T-cell (primary cell): ENCODE results near the gene STING1. TPM values are rescaled to one million over a fixed set of nuclear protein-coding genes. Genes with fewer than 3 reads are reported as not detected.
A peak's percentile ranks its signal among the peaks of the same experiment; 100 is the strongest.

Experiments
- ATAC-seq, 4 experiments: fragments of 200-7000 bp in 3 of 4; fragments of 150-1000 bp in 1 of 4; cut with Tn5 transposase; replicated peaks in 1 of 4; 1 replicate in 3 of 4; 2 replicates in 1 of 4; pipeline ENCODE4 v1.10.0; 2021; ENCODE audit warnings: moderate library complexity in 3 of 4, mild to moderate bottlenecking in 2 of 4, moderate number of reproducible peaks in 1 of 4
- CTCF ChIA-PET, 2 donors: fragments of 300-600 bp; sonication (Branson Sonifier 250); formaldehyde crosslinking; loops; one replicate each; lab custom pipeline; 2022; ENCODE audit warnings: antibody characterized with exemption in 2 of 2; lab: Charles Lee
- POLR2A ChIA-PET, 2 donors: fragments of 300-600 bp; sonication (Branson Sonifier 250); formaldehyde crosslinking; loops; one replicate each; lab custom pipeline; 2022; ENCODE audit warnings: antibody characterized with exemption in 2 of 2; lab: Charles Lee
- DNase-seq, 35 experiments: peaks; one replicate each; pipeline versions ENCODE4 v3.0.0 to v3.0.0-alpha.2; 2013 to 2023
- H3K27ac ChIP-seq: one replicate; pipeline ENCODE4 v1.5.1; 2013; ENCODE audit warnings: low read length
- H3K27me3 ChIP-seq, 2 experiments: replicated peaks in 1 of 2; 1 replicate in 1 of 2; 2 replicates in 1 of 2; pipeline versions ENCODE4 v1.6.1 to v1.7.0; 2013; ENCODE audit warnings: low read length in 1 of 2, mixed read lengths in 1 of 2; ENCODE audit not compliant: control insufficient read depth in 2 of 2, insufficient read depth in 2 of 2; ENCODE audit errors: extremely low read depth in 1 of 2
- H3K36me3 ChIP-seq, 2 donors: 1 replicate in 1 of 2; 2 replicates in 1 of 2; pipeline versions ENCODE4 v1.6.1 to v1.7.0; 2013; ENCODE audit warnings: low read length in 1 of 2; ENCODE audit not compliant: control insufficient read depth in 2 of 2, insufficient read depth in 1 of 2; ENCODE audit errors: extremely low read depth in 1 of 2
- H3K4me1 ChIP-seq, 2 experiments: 1 replicate in 1 of 2; 2 replicates in 1 of 2; pipeline versions ENCODE4 v1.6.1 to v1.7.0; 2013; ENCODE audit warnings: low read length in 2 of 2, mixed read lengths in 1 of 2; ENCODE audit not compliant: insufficient read depth in 2 of 2, control insufficient read depth in 1 of 2; ENCODE audit errors: extremely low read depth in 1 of 2
- H3K4me3 ChIP-seq, 2 donors: 1 replicate in 1 of 2; 2 replicates in 1 of 2; pipeline versions ENCODE4 v1.5.1 to v1.7.0; 2013; ENCODE audit warnings: mild to moderate bottlenecking in 2 of 2, low read length in 1 of 2, moderate library complexity in 1 of 2; ENCODE audit not compliant: control insufficient read depth in 1 of 2; ENCODE audit errors: extremely low read depth in 1 of 2
- H3K9me3 ChIP-seq: 2 replicates; pipeline ENCODE4 v1.7.0; 2013
- H3K27ac Mint-ChIP-seq, 2 donors: one replicate each; pipeline ENCODE4 v1.8.0; 2020 to 2021; ENCODE audit warnings: mild to moderate bottlenecking in 2 of 2, mixed read lengths in 2 of 2
- H3K27me3 Mint-ChIP-seq, 2 donors: one replicate each; pipeline ENCODE4 v1.8.0; 2021 to 2022; ENCODE audit warnings: mixed read lengths in 2 of 2
- H3K36me3 Mint-ChIP-seq: one replicate; pipeline ENCODE4 v1.8.0; 2021; ENCODE audit warnings: mixed read lengths
- H3K4me1 Mint-ChIP-seq, 3 donors: one replicate each; pipeline ENCODE4 v1.8.0; 2020 to 2022; ENCODE audit warnings: mixed read lengths in 3 of 3, mild to moderate bottlenecking in 1 of 3
- H3K4me3 Mint-ChIP-seq, 3 donors: one replicate each; pipeline ENCODE4 v1.8.0; 2020 to 2022; ENCODE audit warnings: mild to moderate bottlenecking in 3 of 3, mixed read lengths in 3 of 3, moderate library complexity in 3 of 3
- H3K9me3 Mint-ChIP-seq, 3 donors: one replicate each; pipeline ENCODE4 v1.8.0; 2020 to 2022; ENCODE audit warnings: mixed read lengths in 3 of 3
- WGBS: methylation state at CpG from one replicate; pipeline ENCODE4 v1.1.5; 2013; ENCODE audit warnings: missing lambda C conversion rate; ENCODE audit not compliant: insufficient coverage; 5-methylcytosine and 5-hydroxymethylcytosine counted together
- total RNA-seq, 35 experiments: library from RNA in 6 of 35; stranded (reverse) in 6 of 35; fragments of 120-200 nt in 1 of 35; gene quantifications; one replicate each; pipeline versions ENCODE4 v1.2.1 to v1.2.4 and lab custom pipeline; 2013 to 2026

Gene STING1
- total RNA-seq, 5 donors from 2014 or later (not counting 1 experiment from before 2014, with no cell fraction given) = 102 to 181 (median 138) TPM

DNA sequence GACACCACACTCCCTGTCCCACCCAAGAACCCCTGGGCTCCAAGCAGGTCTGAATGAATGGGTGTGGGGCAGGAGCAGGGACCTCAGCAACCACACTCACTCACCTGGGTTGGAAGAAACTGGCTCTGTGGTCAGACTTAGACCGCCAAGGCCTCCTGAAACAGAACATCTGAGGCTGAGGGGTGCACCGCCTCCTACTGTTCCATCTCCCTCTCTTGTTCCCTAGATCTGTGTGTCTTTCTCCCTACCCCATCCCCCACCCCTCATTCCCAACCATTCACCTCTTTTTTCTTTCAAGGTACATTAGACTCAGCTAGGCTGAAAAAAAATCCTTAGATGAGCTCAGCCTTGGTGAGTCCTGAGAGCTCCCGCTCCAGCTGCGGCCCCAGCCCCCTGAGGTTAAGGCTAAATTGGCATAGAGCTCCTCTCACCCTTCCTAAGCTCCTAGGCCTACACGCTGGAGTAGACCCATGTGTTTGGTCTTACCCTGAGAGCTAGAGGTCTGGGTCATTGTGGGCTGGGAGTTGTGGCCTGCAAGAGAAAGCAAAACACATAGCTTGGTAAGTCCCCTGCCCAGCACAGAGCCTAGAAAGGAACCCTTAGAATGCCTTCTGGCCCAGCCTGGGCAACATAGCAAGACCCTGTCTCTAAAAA lies 24.8 kb downstream of the STING1 start:
- CTCF ChIA-PET = interaction anchor here (0.5 to 1.1 kb wide), 9 partner anchors 10 to 373 kb away, joined by 3 to 5 read pairs (median 3); partner anchors contain the start of gene DNAJC18 (in 1 of the 2)
- no peaks in the 10 kb centered on the region for H3K36me3 ChIP-seq
- peak overlapping the region; percentile 93 to 96 for H3K27ac Mint-ChIP-seq
- H3K4me3 Mint-ChIP-seq = peak overlapping the region in 1 of 3 donors; percentile 19
- H3K27me3 ChIP-seq = no peaks in the 10 kb centered on the region
- peaks cover 37 to 72% of the 10 kb centered on the region in 2 experiments for H3K4me1 ChIP-seq
- POLR2A ChIA-PET = interaction anchor here (0.6 to 0.9 kb wide), 4 partner anchors 14 to 292 kb away, joined by 3 to 9 read pairs (median 6); no protein-coding TSS in a partner anchor
- no peaks in the 10 kb centered on the region for H3K9me3 Mint-ChIP-seq
- H3K36me3 Mint-ChIP-seq = no peaks in the 10 kb centered on the region
- WGBS = 74% methylated on average over 4 of the region's 5 CpGs
- no peaks in the 10 kb centered on the region for H3K27me3 Mint-ChIP-seq
- no peak overlapping the region for H3K4me3 ChIP-seq
- H3K9me3 ChIP-seq = no peaks in the 10 kb centered on the region
- no peak for DNase-seq
- peaks cover 64 to 72% (median 66%) of the 10 kb centered on the region in 3 donors for H3K4me1 Mint-ChIP-seq
- H3K27ac ChIP-seq = peak overlapping the region; percentile 75
- no peak for ATAC-seq

DNA sequence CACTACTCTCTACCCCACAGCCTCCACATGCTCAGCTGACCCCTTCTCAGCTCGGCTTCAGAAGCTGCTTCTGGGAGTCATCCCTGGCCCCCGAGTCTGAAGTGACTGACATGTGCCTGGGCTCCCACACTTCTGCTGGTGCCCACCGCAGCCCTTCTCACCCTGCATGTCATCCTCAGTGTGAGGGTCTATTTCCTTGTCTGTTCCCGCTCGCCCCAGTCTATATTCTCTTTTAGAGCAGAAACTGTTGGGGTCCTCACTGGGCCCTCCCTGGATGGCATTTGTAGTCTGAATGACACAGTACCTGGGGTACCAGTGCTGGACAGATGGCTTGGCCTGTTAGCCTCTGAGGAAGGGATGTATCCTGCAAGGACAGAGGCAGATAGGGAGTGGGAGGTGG lies 25.3 kb downstream of the STING1 start:
- Histone ChIP-seq H3K36me3 (no peaks in the 10 kb centered on the region), H3K9me3 (no peaks in the 10 kb centered on the region), H3K27ac (peak overlapping the region; percentile 75), H3K4me3 (no peak overlapping the region), H3K4me1 (peaks cover 39 to 75% of the 10 kb centered on the region in 2 experiments), H3K27me3 (no peaks in the 10 kb centered on the region)
- Mint-ChIP-seq H3K4me3 (peak overlapping the region in 1 of 3 donors; percentile 19), H3K9me3 (no peaks in the 10 kb centered on the region), H3K27me3 (no peaks in the 10 kb centered on the region), H3K36me3 (no peaks in the 10 kb centered on the region), H3K4me1 (peaks cover 64 to 72% (median 66%) of the 10 kb centered on the region in 3 donors), H3K27ac (peak overlapping the region; percentile 93 to 96)
- no peak for ATAC-seq
- no peak for DNase-seq
- WGBS = 92% methylated on average over 5 of the region's 5 CpGs
- ChIA-PET CTCF (interaction anchor here (0.6 to 1.1 kb wide), 2 partner anchors 9 to 18 kb away, joined by 3 read pairs; partner anchors contain the start of gene DNAJC18 (in 1 of the 2)), POLR2A (interaction anchor here in 1 of 2 donors (0.7 kb wide), 1 partner anchor 14 kb away, joined by 3 read pairs; no protein-coding TSS in a partner anchor)

DNA sequence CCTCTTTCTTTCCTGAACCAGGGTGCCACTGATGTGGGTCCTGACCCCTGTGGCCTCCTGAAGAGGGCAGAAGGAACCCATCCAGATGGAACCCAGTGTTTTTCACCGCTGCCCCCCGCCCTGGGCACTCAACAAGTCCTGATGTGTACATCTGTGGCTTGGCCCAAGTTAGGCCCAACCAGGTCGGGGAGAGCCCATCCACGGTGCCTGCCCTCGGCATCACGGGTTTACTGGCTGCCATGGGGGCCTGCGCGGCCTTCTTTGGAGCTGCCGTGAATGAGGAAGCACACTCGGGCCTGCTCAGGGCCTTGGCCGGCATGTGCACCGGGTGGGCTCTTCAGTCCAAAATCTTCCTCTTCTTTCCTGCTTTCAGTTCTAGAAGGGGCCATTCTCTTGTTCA lies 25.8 kb downstream of the STING1 start:
- no peaks in the 10 kb centered on the region for H3K27me3 ChIP-seq
- ATAC-seq = no peak
- H3K36me3 Mint-ChIP-seq = no peaks in the 10 kb centered on the region
- DNase-seq = no peak
- peaks cover 43 to 79% of the 10 kb centered on the region in 2 experiments for H3K4me1 ChIP-seq
- no peak overlapping the region for H3K4me3 Mint-ChIP-seq
- H3K27ac ChIP-seq = no peak overlapping the region
- H3K9me3 Mint-ChIP-seq = no peaks in the 10 kb centered on the region
- H3K4me1 Mint-ChIP-seq = peaks cover 64 to 70% (median 66%) of the 10 kb centered on the region in 3 donors
- no peaks in the 10 kb centered on the region for H3K27me3 Mint-ChIP-seq
- WGBS = 98% methylated on average over 12 of the region's 12 CpGs
- peak overlapping the region; percentile 93 to 96 for H3K27ac Mint-ChIP-seq
- H3K36me3 ChIP-seq = no peaks in the 10 kb centered on the region
- H3K4me3 ChIP-seq = no peak overlapping the region
- CTCF ChIA-PET = interaction anchor here in 1 of 2 donors (0.6 kb wide), 1 partner anchor 9 kb away, joined by 3 read pairs; no protein-coding TSS in a partner anchor
- POLR2A ChIA-PET = no interaction called here
- no peaks in the 10 kb centered on the region for H3K9me3 ChIP-seq

DNA sequence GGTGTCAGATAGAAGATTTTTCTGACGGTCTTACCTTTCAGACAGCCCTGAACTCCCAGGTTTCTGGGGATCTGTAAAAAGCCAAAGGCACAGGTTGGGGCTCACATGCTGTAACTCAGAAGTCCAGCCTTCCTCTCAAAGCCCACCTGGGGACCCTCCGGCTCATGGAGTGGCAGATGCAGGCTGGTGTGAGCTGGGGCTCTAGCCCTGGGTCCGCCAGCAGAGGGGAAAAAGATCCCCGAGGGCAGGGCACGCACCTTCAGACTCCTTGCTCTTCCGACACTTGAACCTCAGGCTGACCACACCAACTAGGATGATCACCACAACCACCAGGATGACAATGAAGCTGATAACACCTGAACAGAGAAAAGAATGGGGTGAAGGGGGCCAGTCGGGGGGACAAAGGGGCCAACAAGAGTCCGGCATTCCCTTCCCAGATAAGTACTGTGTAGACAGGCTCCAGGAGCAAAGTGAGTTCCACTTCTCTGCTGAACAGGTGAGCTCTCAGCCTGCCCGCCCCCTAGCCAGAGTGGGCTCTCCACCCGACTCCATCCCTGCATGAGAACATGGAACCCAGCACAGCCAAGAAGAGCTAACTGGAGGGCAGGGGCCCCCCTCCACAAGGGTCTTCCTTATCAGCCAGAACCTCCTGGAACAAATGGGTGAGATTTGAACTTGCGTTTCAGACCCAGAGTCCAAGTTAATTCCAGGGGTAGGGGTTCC lies 27.8 kb downstream of the STING1 start:
- CTCF ChIA-PET = interaction anchor here (0.5 to 1.4 kb wide), 3 partner anchors 40 to 128 kb away, joined by 3 to 4 read pairs (median 3); no protein-coding TSS in a partner anchor
- Mint-ChIP-seq H3K4me1 (peaks cover 49 to 60% (median 53%) of the 10 kb centered on the region in 3 donors), H3K36me3 (no peaks in the 10 kb centered on the region), H3K4me3 (no peak overlapping the region), H3K27ac (peak overlapping the region; percentile 69 to 76), H3K9me3 (no peaks in the 10 kb centered on the region), H3K27me3 (no peaks in the 10 kb centered on the region)
- peak overlapping the region; percentile 61 for H3K27ac ChIP-seq
- no peaks in the 10 kb centered on the region for H3K27me3 ChIP-seq
- no peak for DNase-seq
- no peak overlapping the region for H3K4me3 ChIP-seq
- no peaks in the 10 kb centered on the region for H3K9me3 ChIP-seq
- 97% methylated on average over 4 of the region's 11 CpGs for WGBS
- no peaks in the 10 kb centered on the region for H3K36me3 ChIP-seq
- no peak for ATAC-seq
- POLR2A ChIA-PET = interaction anchor here in 1 of 2 donors (0.6 kb wide), 1 partner anchor 25 kb away, joined by 6 read pairs; no protein-coding TSS in a partner anchor
- peaks cover 40 to 72% of the 10 kb centered on the region in 2 experiments for H3K4me1 ChIP-seq

DNA sequence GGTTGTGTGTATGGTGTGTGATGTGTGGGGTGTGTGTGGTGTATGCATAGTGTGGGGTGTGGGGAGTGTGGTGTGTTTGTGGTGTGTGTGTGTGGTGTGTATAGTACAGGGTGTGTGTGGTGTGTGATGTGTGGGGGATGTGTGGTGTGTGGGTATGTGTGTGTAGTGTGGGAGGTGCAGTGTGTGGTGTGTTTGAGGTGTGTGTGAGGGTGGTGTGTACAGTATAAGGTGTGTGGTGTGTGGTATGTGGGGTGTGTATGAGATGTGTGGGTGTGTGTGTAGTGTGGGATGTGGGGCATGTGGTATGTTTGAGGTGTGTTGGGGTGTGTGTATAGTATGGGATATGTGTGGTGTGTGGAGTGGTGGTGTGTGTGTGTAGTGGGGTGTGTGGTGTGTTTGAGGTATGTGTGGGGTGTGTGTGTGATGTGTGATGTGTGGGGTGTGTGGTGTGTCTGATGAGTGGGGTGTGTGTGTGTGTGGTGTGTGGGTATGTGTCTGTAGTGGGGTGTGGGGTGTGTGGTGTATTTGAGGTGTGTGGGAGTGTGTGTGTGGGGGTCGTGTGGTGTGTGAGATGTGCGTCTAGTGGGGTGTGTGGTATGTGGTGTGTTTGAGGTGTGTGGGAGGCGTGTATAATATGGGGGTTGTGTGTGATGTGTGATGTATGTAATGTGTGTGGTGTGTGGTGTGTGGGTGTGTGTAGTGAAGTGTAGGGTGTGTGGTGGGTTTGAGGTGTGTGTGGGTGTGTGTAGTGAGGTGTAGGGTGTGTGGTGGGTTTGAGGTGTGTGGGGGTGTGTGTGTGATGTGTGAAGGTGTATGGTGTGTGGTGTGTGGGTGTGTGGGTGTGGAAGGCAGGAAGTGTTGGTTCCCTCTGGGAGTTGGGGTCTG lies 28.6 kb downstream of the STING1 start:
- Histone ChIP-seq H3K9me3 (no peaks in the 10 kb centered on the region), H3K4me3 (no peak overlapping the region), H3K27me3 (no peaks in the 10 kb centered on the region), H3K27ac (peak overlapping the region; percentile 61), H3K4me1 (peaks cover 32 to 64% of the 10 kb centered on the region in 2 experiments), H3K36me3 (no peaks in the 10 kb centered on the region)
- ATAC-seq (peak in 1 of 4 experiments; percentile 8), DNase-seq (peak in 19 of 35 experiments; percentile 14 to 61 (median 35))
- Mint-ChIP-seq H3K4me1 (peaks cover 43 to 55% (median 47%) of the 10 kb centered on the region in 3 donors), H3K27me3 (no peaks in the 10 kb centered on the region), H3K9me3 (no peaks in the 10 kb centered on the region), H3K36me3 (no peaks in the 10 kb centered on the region), H3K4me3 (peak overlapping the region in 1 of 3 donors; percentile 37), H3K27ac (peak overlapping the region; percentile 40 to 76)
- ChIA-PET POLR2A (interaction anchor here in 1 of 2 donors (0.6 kb wide), 1 partner anchor 24 kb away, joined by 6 read pairs; no protein-coding TSS in a partner anchor), CTCF (no interaction called here)
- WGBS = 22% methylated on average over 3 of the region's 3 CpGs
